ENCODE results near the gene FLYWCH2. TPM values are rescaled to one million over a fixed set of nuclear protein-coding genes. Genes with fewer than 3 reads are reported as not detected.

Gene FLYWCH2
- total RNA-seq, 1 donor from 2014 or later: 28.6 TPM

- ATAC-seq (no peak), DNase-seq (no peak)
- intact Hi-C loops (cut with micrococcal nuclease): no loop called here
Observed at GRCh38 chr16:2852003-2852730, 30.8 kb upstream of the FLYWCH2 start.

- no peak for ATAC-seq
Observed at GRCh38 chr16:2852731-2853507, 30.1 kb upstream of the FLYWCH2 start.

GRCh38 chr16:2853531-2854073 is 29.4 kb upstream of the FLYWCH2 start:
- intact Hi-C loops (cut with micrococcal nuclease): no loop called here
- DNase-seq: no peak
- no peak for ATAC-seq

More at GRCh38 chr16:2852731-2853507, 30.1 kb upstream of the FLYWCH2 start:
- no peak for DNase-seq
- intact Hi-C loops (cut with micrococcal nuclease): no loop called here

- no peak for DNase-seq
Observed at GRCh38 chr16:2854700-2855309, 28.2 kb upstream of the FLYWCH2 start.

GRCh38 chr16:2855536-2855935 is 27.5 kb upstream of the FLYWCH2 start:
- intact Hi-C loops (cut with micrococcal nuclease): no loop called here
- ATAC-seq (no peak), DNase-seq (no peak)

More at GRCh38 chr16:2854700-2855309, 28.2 kb upstream of the FLYWCH2 start:
- no peak for ATAC-seq
- intact Hi-C loops (cut with micrococcal nuclease): no loop called here

- intact Hi-C loops (cut with micrococcal nuclease): no loop called here
- no peak for ATAC-seq
- no peak for DNase-seq
Observed at GRCh38 chr16:2856061-2856670, 26.8 kb upstream of the FLYWCH2 start.

GRCh38 chr16:2856686-2857450 is 26.1 kb upstream of the FLYWCH2 start:
- DNase-seq (no peak), ATAC-seq (no peak)
- intact Hi-C loops (cut with micrococcal nuclease): no loop called here

- intact Hi-C loops (cut with micrococcal nuclease): no loop called here
- DNase-seq: no peak
- no peak for ATAC-seq
Observed at GRCh38 chr16:2857451-2858244, 25.4 kb upstream of the FLYWCH2 start, which contains the start of gene PRSS22. Gene PRSS22, minus strand, starts transcription at chr16:2858170. Its CDS starts 66 bp downstream, at chr16:2858104.

- DNase-seq (no peak), ATAC-seq (no peak)
- intact Hi-C loops (cut with micrococcal nuclease): no loop called here
Observed at GRCh38 chr16:2858245-2859025, 24.6 kb upstream of the FLYWCH2 start.

- intact Hi-C loops (cut with micrococcal nuclease): no loop called here
- DNase-seq: no peak
- ATAC-seq: no peak
Observed at GRCh38 chr16:2859686-2860265, 23.2 kb upstream of the FLYWCH2 start.

- intact Hi-C loops (cut with micrococcal nuclease): no loop called here
- ATAC-seq: no peak
- no peak for DNase-seq
Observed at GRCh38 chr16:2860826-2861567, 22.0 kb upstream of the FLYWCH2 start.

GRCh38 chr16:2865651-2866050 is 17.4 kb upstream of the FLYWCH2 start:
- intact Hi-C loops (cut with micrococcal nuclease): no loop called here
- DNase-seq (no peak), ATAC-seq (no peak)

GRCh38 chr16:2866431-2866830 is 16.6 kb upstream of the FLYWCH2 start:
- no peak for DNase-seq
- intact Hi-C loops (cut with micrococcal nuclease): no loop called here
- ATAC-seq: no peak

GRCh38 chr16:2867661-2867986 is 15.4 kb upstream of the FLYWCH2 start:
- DNase-seq (no peak), ATAC-seq (no peak)
- intact Hi-C loops (cut with micrococcal nuclease): no loop called here

- DNase-seq (peak; percentile 97), ATAC-seq (peak; percentile 99)
- intact Hi-C loops (cut with micrococcal nuclease): no loop called here
Observed at GRCh38 chr16:2867987-2868789, 14.8 kb upstream of the FLYWCH2 start.

All from left ventricle myocardium superior (tissue), 1 donor.